T-helper 1 cell treated with Interleukin-12 subunit alpha and Interleukin-12 subunit beta and Interleukin-4 antibody, amounts not matched to agents 30 ng/mL and 1 ng/mL, for 36 hours (primary cell): Measurements from ENCODE around the gene MIEF2. TPM values are rescaled to one million over a fixed set of nuclear protein-coding genes. Genes with fewer than 3 reads are reported as not detected.

Experiments
- intact Hi-C: fragments of 100-400 bp; cut with micrococcal nuclease; formaldehyde crosslinking; loops from one replicate; pipeline ENCODE4 v1.15.1; 2024
- total RNA-seq: library from RNA; stranded (reverse); gene quantifications from 2 replicates; pipeline ENCODE4 v1.2.3, GENCODE V29; 2022

Gene MIEF2
- total RNA-seq, 1 donor from 2014 or later: 8.9 TPM

DNA sequence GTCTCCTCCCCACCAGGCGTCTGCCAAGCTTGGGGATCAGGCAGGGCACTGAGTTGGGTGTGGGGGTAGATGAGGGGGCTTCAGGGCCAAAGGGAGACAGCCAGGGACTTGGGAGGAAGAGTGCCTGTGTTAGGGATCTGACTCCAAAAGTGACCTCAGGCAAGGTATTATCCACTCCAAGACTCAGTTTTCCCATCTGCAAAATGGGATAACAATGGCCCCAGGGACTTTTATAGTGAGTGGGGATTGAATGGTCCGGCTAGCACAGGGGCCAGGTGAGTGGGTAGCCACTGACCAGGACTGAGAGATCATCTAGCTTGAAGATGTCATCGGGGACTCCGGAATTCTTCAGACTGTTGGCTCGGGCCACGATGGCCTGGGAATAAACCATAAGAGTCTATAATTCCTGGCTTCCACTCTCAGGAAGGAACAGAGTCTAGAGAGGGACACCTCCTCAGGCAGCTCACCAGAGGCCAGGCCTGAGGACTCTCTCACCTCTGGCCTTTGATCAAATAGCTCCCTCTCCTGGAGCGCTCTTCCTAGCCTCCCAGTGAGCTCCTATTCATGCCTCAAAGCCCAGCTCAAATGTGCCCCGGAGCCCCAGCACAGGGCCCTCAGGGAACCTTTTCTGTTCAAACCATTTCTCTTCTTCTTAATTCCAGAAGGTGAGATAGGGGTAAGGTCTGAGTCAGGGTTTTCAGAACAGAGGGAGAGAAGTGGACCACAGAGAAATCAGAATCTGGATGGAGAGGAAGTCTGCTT is 5.4 kb upstream of the MIEF2 start:
- intact Hi-C loops: loop anchor here (5.0 kb wide), 1 partner anchor 283 kb away; the partner anchor contains the start of genes DRC3 and TOM1L2

DNA sequence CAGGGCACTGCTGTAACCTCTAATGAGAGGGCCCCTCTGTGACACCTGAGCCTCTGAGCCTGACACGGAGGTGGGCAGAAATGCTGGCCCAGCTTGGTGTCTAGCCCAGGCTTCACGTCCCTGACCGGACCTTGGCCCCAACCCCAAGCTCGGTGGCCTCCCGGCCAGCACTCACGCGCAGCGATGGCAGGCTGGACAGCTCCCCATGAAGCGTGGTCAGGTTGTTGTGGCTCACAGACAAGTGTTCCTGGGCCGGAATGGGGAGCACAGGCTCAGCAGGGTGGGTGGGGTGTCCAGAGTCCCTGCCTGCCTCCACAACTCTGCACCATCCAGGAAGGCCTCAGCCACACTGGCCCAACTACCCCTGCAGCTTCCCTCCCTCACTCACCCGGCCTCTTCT is 4.1 kb upstream of the MIEF2 start:
- intact Hi-C loops: loop anchor here (5.0 kb wide), 1 partner anchor 284 kb away; the partner anchor contains the start of genes DRC3 and TOM1L2

GRCh38 chr17:18256776-18257175 is 3.7 kb upstream of the MIEF2 start:
- intact Hi-C loops: loop anchor here (5.0 kb wide), 1 partner anchor 284 kb away; the partner anchor contains the start of genes DRC3 and TOM1L2

GRCh38 chr17:18257268-18257981 is 3.0 kb upstream of the MIEF2 start:
- intact Hi-C loops: loop anchor here (5.0 kb wide), 1 partner anchor 285 kb away; the partner anchor contains the start of genes DRC3 and TOM1L2

GRCh38 chr17:18257982-18258355 is 2.5 kb upstream of the MIEF2 start:
- intact Hi-C loops: loop anchor here (5.0 kb wide), 1 partner anchor 286 kb away; the partner anchor contains the start of genes DRC3 and TOM1L2

GRCh38 chr17:18258356-18259038 is 2.0 kb upstream of the MIEF2 start, which contains the start of gene FLII:
FLII (minus strand) TSS chr17:18258738; CDS start chr17:18258690, 48 bp downstream.
- intact Hi-C loops: loop anchor here (5.0 kb wide), 1 partner anchor 286 kb away; the partner anchor contains the start of genes DRC3 and TOM1L2

DNA sequence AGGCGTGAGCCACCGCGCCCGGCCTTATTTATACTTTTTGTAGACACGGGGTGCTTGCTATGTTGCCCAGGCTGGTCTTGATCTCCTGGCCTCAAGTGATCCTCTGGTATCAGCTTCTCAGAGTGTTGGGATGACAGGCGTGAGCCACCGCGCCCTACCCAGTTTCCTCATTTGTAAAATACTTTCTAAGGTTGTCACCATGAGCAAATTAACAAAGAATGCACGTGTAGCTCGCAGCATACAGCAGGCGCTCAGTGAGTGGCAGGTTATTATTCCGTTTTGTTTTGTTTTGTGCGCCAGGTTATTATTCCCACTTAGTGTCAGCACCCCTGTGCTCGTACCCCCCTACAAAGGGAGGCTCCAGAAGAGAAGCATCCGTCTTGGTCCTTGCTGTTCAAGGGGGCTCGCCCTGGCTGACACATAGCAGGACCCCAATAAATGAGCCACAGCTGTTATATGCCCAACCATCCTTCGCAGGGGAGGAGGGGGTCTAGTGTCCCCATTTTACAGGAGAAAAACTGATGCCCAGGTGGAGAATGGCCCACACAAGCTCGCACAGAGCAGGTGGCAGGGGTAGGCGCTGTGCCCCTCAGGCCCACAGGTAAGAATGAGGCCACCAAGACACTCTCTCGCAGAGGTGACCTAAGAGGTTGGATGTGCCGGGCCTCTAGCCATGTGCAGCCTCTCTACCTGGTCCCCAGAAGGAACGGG is 686 bp upstream of the MIEF2 start:
- intact Hi-C loops: loop anchor here (1.0 to 5.0 kb wide), 6 partner anchors 34 to 599 kb away; partner anchors contain the start of genes ALKBH5, DRC3, LLGL1 and PRPSAP2

- intact Hi-C loops: loop anchor here (2.0 kb wide), 2 partner anchors 102 to 598 kb away; partner anchors contain the start of genes PRPSAP2 and SHMT1
These were observed 669 bp downstream of the MIEF2 start for GRCh38 chr17:18261146-18261515.

- intact Hi-C loops: loop anchor here (2.0 kb wide), 2 partner anchors 101 to 597 kb away; partner anchors contain the start of genes PRPSAP2 and SHMT1
These were observed 1.2 kb downstream of the MIEF2 start for GRCh38 chr17:18261659-18262058.

GRCh38 chr17:18262111-18262510 is 1.6 kb downstream of the MIEF2 start:
- intact Hi-C loops: no loop called here

DNA sequence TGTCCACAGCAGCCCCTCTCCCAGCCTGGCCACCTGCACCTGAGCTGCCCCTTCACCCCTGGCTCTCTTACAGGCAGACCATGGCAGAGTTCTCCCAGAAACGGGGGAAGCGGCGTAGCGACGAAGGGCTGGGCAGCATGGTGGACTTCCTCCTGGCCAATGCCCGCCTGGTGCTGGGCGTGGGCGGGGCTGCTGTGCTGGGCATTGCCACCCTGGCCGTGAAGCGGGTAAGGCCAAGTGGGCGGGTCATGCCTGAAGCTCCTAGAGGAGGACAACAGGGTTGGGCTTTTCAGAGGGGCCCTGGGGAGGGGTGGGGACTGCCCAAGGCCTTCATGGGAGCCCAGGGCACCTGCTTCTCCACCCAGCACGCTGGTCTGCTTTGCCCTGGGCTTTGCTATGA is 2.2 kb downstream of the MIEF2 start:
- intact Hi-C loops: no loop called here

GRCh38 chr17:18263885-18264682 is 3.6 kb downstream of the MIEF2 start:
- intact Hi-C loops: no loop called here

DNA sequence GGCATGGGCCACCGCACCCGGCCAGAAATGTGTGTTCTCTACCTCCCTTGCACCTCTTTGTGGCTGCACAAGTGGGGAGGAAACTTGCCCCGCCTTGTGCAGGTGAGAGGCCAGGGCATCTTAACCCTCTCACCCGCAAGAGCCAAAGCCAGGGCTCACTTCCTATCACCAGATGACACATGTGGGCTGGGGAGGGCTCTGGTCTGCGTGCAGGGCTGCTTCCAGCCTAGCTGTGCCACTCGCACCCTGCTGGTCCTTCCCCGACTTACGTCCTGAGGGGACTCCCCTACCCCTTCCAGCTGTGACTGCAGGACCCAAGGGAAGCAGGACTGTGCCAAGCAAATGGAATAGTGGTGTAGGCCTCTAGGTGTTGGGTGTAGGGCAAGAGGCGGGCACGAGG is 6.9 kb downstream of the MIEF2 start:
- intact Hi-C loops: no loop called here

- intact Hi-C loops: no loop called here
These were observed 7.7 kb downstream of the MIEF2 start for GRCh38 chr17:18267927-18268711.

GRCh38 chr17:18270046-18270931 is 9.8 kb downstream of the MIEF2 start:
- intact Hi-C loops: no loop called here

DNA sequence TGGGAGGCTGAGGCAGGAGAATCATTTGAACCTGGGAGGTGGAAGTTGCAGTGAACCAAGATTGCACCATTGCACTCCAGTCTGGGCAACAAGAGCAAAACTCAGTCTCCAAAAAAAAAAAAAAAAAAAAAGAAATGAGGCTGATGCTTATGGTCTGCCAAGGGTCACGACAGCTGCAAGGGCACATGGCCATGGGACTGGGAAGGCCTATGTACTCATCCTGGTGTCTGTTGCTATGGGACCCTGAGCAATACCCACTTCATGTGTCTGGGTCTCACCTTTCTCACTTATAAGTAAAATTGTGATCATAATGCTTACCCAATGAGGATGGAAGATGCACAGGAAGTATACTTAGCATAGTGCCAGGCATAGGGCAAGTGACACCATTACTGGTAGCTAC is 16.6 kb downstream of the MIEF2 start:
- intact Hi-C loops: no loop called here

- intact Hi-C loops: no loop called here
These were observed 18.4 kb downstream of the MIEF2 start for GRCh38 chr17:18278867-18279266.

DNA sequence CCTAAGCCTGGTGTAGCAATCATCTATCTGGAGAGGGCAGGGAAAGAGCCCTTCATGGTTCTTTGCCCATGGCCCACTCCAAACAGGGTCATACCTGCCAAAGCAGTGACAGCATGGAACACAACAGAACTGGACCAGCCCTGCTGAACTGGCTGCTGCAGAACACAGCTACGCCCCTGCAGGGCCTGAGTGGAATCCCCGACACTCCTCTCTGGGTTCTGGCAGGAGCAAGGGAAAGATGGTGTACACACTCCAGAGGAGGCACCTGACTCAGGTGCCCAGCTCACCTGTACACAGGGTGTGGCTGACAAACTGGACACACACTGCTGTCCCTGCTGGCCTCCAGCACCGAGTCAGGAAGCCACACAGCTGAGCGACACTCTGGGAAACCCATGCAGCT is 19.8 kb downstream of the MIEF2 start:
- intact Hi-C loops: loop anchor here (10.0 kb wide), 1 partner anchor 65 kb away; no protein-coding TSS in a partner anchor
